Karpas-422 (cell line): Measurements from ENCODE around the gene TLR5. TPM values are rescaled to one million over a fixed set of nuclear protein-coding genes. Genes with fewer than 3 reads are reported as not detected.

Experiments
- DNase-seq: peaks from one replicate; pipeline ENCODE4 v3.0.0-alpha.2; 2015
- H2AFZ ChIP-seq: fragments of 200-600 bp; sonication (generic); 2 replicates; pipeline ENCODE4 v1.6.1; 2014; ENCODE audit warnings: antibody characterized with exemption, low read length, mixed read lengths
- H3K27ac ChIP-seq: fragments of 200-600 bp; sonication (generic); 2 replicates; pipeline ENCODE4 v1.5.1; 2014; ENCODE audit warnings: mild to moderate bottlenecking, low read length, moderate library complexity
- H3K27me3 ChIP-seq: fragments of 200-600 bp; sonication (generic); 2 replicates; pipeline ENCODE4 v1.6.1; 2014; ENCODE audit warnings: low read length, mixed read lengths
- H3K36me3 ChIP-seq: fragments of 200-600 bp; sonication (generic); 2 replicates; pipeline ENCODE4 v1.6.1; 2014; ENCODE audit warnings: low read length, mixed read lengths; ENCODE audit not compliant: insufficient read depth
- H3K4me1 ChIP-seq: fragments of 200-600 bp; sonication (generic); 2 replicates; pipeline ENCODE4 v1.6.1; 2014; ENCODE audit warnings: mild to moderate bottlenecking, low read length, mixed read lengths
- H3K4me2 ChIP-seq: fragments of 200-600 bp; sonication (generic); 2 replicates; pipeline ENCODE4 v1.6.1; 2014; ENCODE audit warnings: low read length, low read depth, mild to moderate bottlenecking; ENCODE audit not compliant: poor library complexity, severe bottlenecking
- H3K4me3 ChIP-seq: fragments of 200-600 bp; sonication (generic); 2 replicates; pipeline ENCODE4 v1.5.1; 2014; ENCODE audit warnings: mild to moderate bottlenecking, antibody characterized with exemption, low read length, mixed read lengths
- H3K79me2 ChIP-seq: fragments of 200-600 bp; sonication (generic); 2 replicates; pipeline ENCODE4 v1.6.1; 2014; ENCODE audit warnings: mild to moderate bottlenecking, low read length, mixed read lengths
- H3K9ac ChIP-seq: fragments of 200-600 bp; sonication (generic); 2 replicates; pipeline ENCODE4 v1.6.0; 2014; ENCODE audit warnings: low read length
- H3K9me2 ChIP-seq: fragments of 200-600 bp; sonication (generic), shearing (Covaris generic); replicated peaks from 2 replicates; pipeline ENCODE4 v1.6.0; 2014; ENCODE audit warnings: mild to moderate bottlenecking, low read length, moderate library complexity; ENCODE audit not compliant: insufficient read depth
- H3K9me3 ChIP-seq: fragments of 300-700, 200-600 bp; sonication (generic); 2 replicates; pipeline ENCODE4 v1.6.1; 2014; ENCODE audit warnings: low read length, mixed read lengths
- H4K20me1 ChIP-seq: fragments of 200-600 bp; sonication (generic); 2 replicates; pipeline ENCODE4 v1.6.1; 2014; ENCODE audit warnings: mild to moderate bottlenecking, antibody characterized with exemption, low read length, low read depth; ENCODE audit not compliant: insufficient read depth
- total RNA-seq: library from RNA; depleted of rRNA; stranded (reverse); fragments of >200 nt; shearing (Covaris generic); gene quantifications from 2 replicates; pipeline ENCODE4 v1.2.3, GENCODE V29; 2014; ENCODE audit warnings: low replicate concordance

TLR5 gene
- total RNA-seq, 1 experiment from 2014 or later, result not detected

- no peaks in the 10 kb centered on the region for H3K36me3 ChIP-seq
- no peak overlapping the region for H3K4me2 ChIP-seq
- H3K4me3 ChIP-seq, result no peak overlapping the region
- no peaks in the 10 kb centered on the region for H3K79me2 ChIP-seq
- no peaks in the 10 kb centered on the region; the same call in 1 of the 2 replicates for H4K20me1 ChIP-seq
- no peak overlapping the region for H2AFZ ChIP-seq
- peaks cover 14% of the 10 kb centered on the region for H3K4me1 ChIP-seq
- H3K9me2 ChIP-seq, result no peaks in the 10 kb centered on the region
- no peak overlapping the region for H3K27ac ChIP-seq
- H3K9ac ChIP-seq, result no peak overlapping the region
- no peaks in the 10 kb centered on the region; the same call in 1 of the 2 replicates for H3K27me3 ChIP-seq
- H3K9me3 ChIP-seq, result no peaks in the 10 kb centered on the region
- no peak for DNase-seq
These were observed 1.4 kb upstream of the TLR5 start for GRCh38 chr1:223144431-223144830.

- peaks cover 14% of the 10 kb centered on the region for H3K4me1 ChIP-seq
- no peaks in the 10 kb centered on the region for H3K9me3 ChIP-seq
- H3K4me3 ChIP-seq, result peak overlapping the region; percentile 64; the same call in 1 of the 2 replicates
- H4K20me1 ChIP-seq, result no peaks in the 10 kb centered on the region; the same call in 1 of the 2 replicates
- H3K36me3 ChIP-seq, result no peaks in the 10 kb centered on the region
- H3K9ac ChIP-seq, result 0 out of 2 replicates have a peak overlapping the region, but pooled peaks have one; percentile 18
- H2AFZ ChIP-seq, result peak overlapping the region; percentile 62; the same call in 1 of the 2 replicates
- peak; percentile 47 for DNase-seq
- peak overlapping the region; percentile 70 for H3K4me2 ChIP-seq
- H3K27me3 ChIP-seq, result no peaks in the 10 kb centered on the region
- H3K9me2 ChIP-seq, result no peaks in the 10 kb centered on the region
- H3K27ac ChIP-seq, result no peak overlapping the region
- no peaks in the 10 kb centered on the region for H3K79me2 ChIP-seq
These were observed 645 bp upstream of the TLR5 start for GRCh38 chr1:223143537-223144248.

DNA sequence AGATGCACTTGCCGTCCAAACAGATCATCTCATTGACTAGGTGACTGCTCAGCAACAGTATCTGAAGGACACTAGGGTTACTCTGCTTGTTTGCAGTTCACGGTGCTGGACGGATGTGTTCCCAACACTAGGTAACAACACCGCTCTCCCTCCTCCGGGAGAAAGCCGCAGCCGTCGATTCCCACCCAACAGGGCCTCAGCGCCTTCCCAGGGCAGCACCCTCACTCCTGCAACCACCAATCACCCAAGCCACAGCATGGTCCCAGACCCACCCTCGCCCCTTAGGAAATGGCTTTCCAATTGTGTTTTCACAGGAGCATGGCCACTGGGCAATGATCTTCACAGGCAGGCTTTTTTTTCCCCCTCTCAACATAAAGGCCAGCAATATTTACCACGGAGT lies 779 bp downstream of the TLR5 start:
- Histone ChIP-seq H3K36me3 (no peaks in the 10 kb centered on the region), H3K4me2 (peak overlapping the region; percentile 70), H3K27me3 (no peaks in the 10 kb centered on the region), H4K20me1 (no peaks in the 10 kb centered on the region; the same call in 1 of the 2 replicates), H3K4me3 (no peak overlapping the region), H3K27ac (no peak overlapping the region), H3K4me1 (peaks cover 14% of the 10 kb centered on the region), H3K9ac (no peak overlapping the region), H3K9me3 (no peaks in the 10 kb centered on the region), H3K79me2 (no peaks in the 10 kb centered on the region), H3K9me2 (no peaks in the 10 kb centered on the region), H2AFZ (no peak overlapping the region)
- no peak for DNase-seq

- no peak overlapping the region for H3K4me3 ChIP-seq
- H3K27ac ChIP-seq, result no peak overlapping the region
- no peaks in the 10 kb centered on the region for H3K9me3 ChIP-seq
- no peak overlapping the region for H2AFZ ChIP-seq
- no peaks in the 10 kb centered on the region for H3K36me3 ChIP-seq
- no peaks in the 10 kb centered on the region; the same call in 1 of the 2 replicates for H4K20me1 ChIP-seq
- H3K9me2 ChIP-seq, result no peaks in the 10 kb centered on the region
- H3K27me3 ChIP-seq, result no peaks in the 10 kb centered on the region
- no peak overlapping the region for H3K9ac ChIP-seq
- peaks cover 14% of the 10 kb centered on the region for H3K4me1 ChIP-seq
- no peaks in the 10 kb centered on the region for H3K79me2 ChIP-seq
- no peak overlapping the region for H3K4me2 ChIP-seq
- no peak for DNase-seq
These were observed 2.2 kb downstream of the TLR5 start for GRCh38 chr1:223140611-223141405.

GRCh38 chr1:223137455-223138085 lies 5.5 kb downstream of the TLR5 start:
- no peak overlapping the region for H2AFZ ChIP-seq
- no peak for DNase-seq
- H3K36me3 ChIP-seq, result no peaks in the 10 kb centered on the region
- no peaks in the 10 kb centered on the region for H3K79me2 ChIP-seq
- H3K4me2 ChIP-seq, result no peak overlapping the region
- H3K4me1 ChIP-seq, result peaks cover 5% of the 10 kb centered on the region; the same call in 1 of the 2 replicates
- H3K27me3 ChIP-seq, result 0 out of 2 replicates have a peak, but pooled peaks cover 2% of the 10 kb centered on the region
- no peaks in the 10 kb centered on the region; the same call in 1 of the 2 replicates for H4K20me1 ChIP-seq
- H3K27ac ChIP-seq, result no peak overlapping the region
- H3K4me3 ChIP-seq, result no peak overlapping the region
- H3K9me2 ChIP-seq, result no peaks in the 10 kb centered on the region
- H3K9ac ChIP-seq, result no peak overlapping the region
- no peaks in the 10 kb centered on the region for H3K9me3 ChIP-seq

DNA sequence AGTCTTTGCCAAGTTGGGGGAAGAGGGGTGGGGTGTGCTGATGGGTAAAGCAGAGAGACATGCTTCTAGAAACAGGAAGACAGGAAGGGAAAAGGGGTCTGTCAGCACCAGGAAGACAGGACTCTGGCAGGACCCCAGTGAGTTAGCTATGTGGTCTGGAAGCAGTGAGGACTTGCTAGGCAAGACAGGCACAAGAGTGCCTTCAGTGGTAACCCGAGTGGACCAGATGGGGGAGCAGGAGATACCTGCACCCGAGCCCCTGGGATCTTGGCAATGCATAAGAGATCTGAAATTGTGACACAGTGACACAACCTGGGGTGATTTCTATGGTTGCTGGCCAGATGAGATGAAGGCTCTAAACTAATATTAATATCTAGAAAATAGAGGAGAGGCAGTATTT lies 7.0 kb downstream of the TLR5 start:
- Histone ChIP-seq H3K27ac (no peak overlapping the region), H4K20me1 (no peaks in the 10 kb centered on the region), H3K27me3 (0 out of 2 replicates have a peak, but pooled peaks cover 2% of the 10 kb centered on the region), H3K9me2 (no peaks in the 10 kb centered on the region), H3K4me2 (no peak overlapping the region), H3K9me3 (no peaks in the 10 kb centered on the region), H3K4me1 (peaks cover 5% of the 10 kb centered on the region; the same call in 1 of the 2 replicates), H3K4me3 (no peak overlapping the region), H3K9ac (no peak overlapping the region), H3K79me2 (no peaks in the 10 kb centered on the region), H2AFZ (no peak overlapping the region), H3K36me3 (no peaks in the 10 kb centered on the region)
- peak; percentile 65 for DNase-seq

GRCh38 chr1:223135176-223135942 lies 7.7 kb downstream of the TLR5 start:
- H3K27ac ChIP-seq, result no peak overlapping the region
- H4K20me1 ChIP-seq, result no peaks in the 10 kb centered on the region
- H2AFZ ChIP-seq, result no peak overlapping the region
- DNase-seq, result no peak
- H3K4me3 ChIP-seq, result no peak overlapping the region
- no peak overlapping the region for H3K4me2 ChIP-seq
- H3K9me2 ChIP-seq, result no peaks in the 10 kb centered on the region
- no peak overlapping the region for H3K9ac ChIP-seq
- 0 out of 2 replicates have a peak, but pooled peaks cover 2% of the 10 kb centered on the region for H3K27me3 ChIP-seq
- peaks cover 5% of the 10 kb centered on the region; the same call in 1 of the 2 replicates for H3K4me1 ChIP-seq
- H3K36me3 ChIP-seq, result no peaks in the 10 kb centered on the region
- H3K79me2 ChIP-seq, result no peaks in the 10 kb centered on the region
- H3K9me3 ChIP-seq, result no peaks in the 10 kb centered on the region
